Mammary epithelial cell (primary cell): ENCODE data around the gene SHB.

Experiments
- EZH2 ChIP-seq: IDR thresholded peaks from 2 replicates; pipeline ENCODE4 v1.6.1; 2012; ENCODE audit warnings: low read length, inconsistent platforms, borderline replicate concordance
- TF ChIP-seq, protein P1 (sequence below), 2 donors: IDR thresholded peaks in 1 of 2; conservative IDR thresholded peaks in 1 of 2; 2 replicates each; pipeline ENCODE4 v1.5.1; 2011 to 2012; ENCODE audit warnings: inconsistent platforms in 2 of 2, low read length in 2 of 2, mild to moderate bottlenecking in 2 of 2, control low read depth in 1 of 2, low read depth in 1 of 2; ENCODE audit not compliant: insufficient read depth in 1 of 2; ENCODE audit errors: extremely low read depth in 1 of 2

- TF ChIP-seq, protein P1, sequence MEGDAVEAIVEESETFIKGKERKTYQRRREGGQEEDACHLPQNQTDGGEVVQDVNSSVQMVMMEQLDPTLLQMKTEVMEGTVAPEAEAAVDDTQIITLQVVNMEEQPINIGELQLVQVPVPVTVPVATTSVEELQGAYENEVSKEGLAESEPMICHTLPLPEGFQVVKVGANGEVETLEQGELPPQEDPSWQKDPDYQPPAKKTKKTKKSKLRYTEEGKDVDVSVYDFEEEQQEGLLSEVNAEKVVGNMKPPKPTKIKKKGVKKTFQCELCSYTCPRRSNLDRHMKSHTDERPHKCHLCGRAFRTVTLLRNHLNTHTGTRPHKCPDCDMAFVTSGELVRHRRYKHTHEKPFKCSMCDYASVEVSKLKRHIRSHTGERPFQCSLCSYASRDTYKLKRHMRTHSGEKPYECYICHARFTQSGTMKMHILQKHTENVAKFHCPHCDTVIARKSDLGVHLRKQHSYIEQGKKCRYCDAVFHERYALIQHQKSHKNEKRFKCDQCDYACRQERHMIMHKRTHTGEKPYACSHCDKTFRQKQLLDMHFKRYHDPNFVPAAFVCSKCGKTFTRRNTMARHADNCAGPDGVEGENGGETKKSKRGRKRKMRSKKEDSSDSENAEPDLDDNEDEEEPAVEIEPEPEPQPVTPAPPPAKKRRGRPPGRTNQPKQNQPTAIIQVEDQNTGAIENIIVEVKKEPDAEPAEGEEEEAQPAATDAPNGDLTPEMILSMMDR (conservative IDR thresholded peaks at IDR 0.05 in 1 of 2, IDR thresholded peaks at IDR 0.05 in 1 of 2; ENCODE audit: extremely low read depth in 1 of 2, insufficient read depth in 1 of 2, low read depth in 1 of 2, low read length in 2 of 2) = no peak
- TF ChIP-seq EZH2 = no peak
Observed at GRCh38 chr9:38029915-38030638, 39.0 kb downstream of the SHB start.
